ENCODE results near the gene SDK1. TPM values are rescaled to one million over a fixed set of nuclear protein-coding genes. Genes with fewer than 3 reads are reported as not detected.

The SDK1 gene
- total RNA-seq, 1 donor from 2014 or later: 225 TPM

GRCh38 chr7:4162884-4163564 is 862.0 kb downstream of the SDK1 start:
- TF ChIP-seq CTCF (IDR thresholded peaks at IDR 0.05; ENCODE audit: partially characterized antibody, unreplicated experiment): no peak
- H3K9me3 Mint-ChIP-seq (ENCODE audit: unreplicated experiment): peaks cover 17% of the 10 kb centered on the region
- H3K27ac Mint-ChIP-seq (ENCODE audit: unreplicated experiment): peak overlapping the region; percentile 65
- peaks cover 34% of the 10 kb centered on the region for H3K4me1 Mint-ChIP-seq (ENCODE audit: low read depth, unreplicated experiment)
- DNase-seq: no peak
- H3K27me3 Mint-ChIP-seq (ENCODE audit: unreplicated experiment): peaks cover 23% of the 10 kb centered on the region
- peaks cover 16% of the 10 kb centered on the region for H3K36me3 Mint-ChIP-seq (ENCODE audit: unreplicated experiment)
- no peak overlapping the region for H3K4me3 Mint-ChIP-seq (ENCODE audit: unreplicated experiment)

GRCh38 chr7:4163565-4164203 is 862.6 kb downstream of the SDK1 start:
- Mint-ChIP-seq H3K9me3 (ENCODE audit: unreplicated experiment) (peaks cover 17% of the 10 kb centered on the region), H3K27ac (ENCODE audit: unreplicated experiment) (no peak overlapping the region), H3K36me3 (ENCODE audit: unreplicated experiment) (peaks cover 16% of the 10 kb centered on the region), H3K4me1 (ENCODE audit: low read depth, unreplicated experiment) (peaks cover 37% of the 10 kb centered on the region), H3K4me3 (ENCODE audit: unreplicated experiment) (no peak overlapping the region), H3K27me3 (ENCODE audit: unreplicated experiment) (peaks cover 23% of the 10 kb centered on the region)
- TF ChIP-seq CTCF (IDR thresholded peaks at IDR 0.05; ENCODE audit: partially characterized antibody, unreplicated experiment): no peak
- DNase-seq: no peak

- TF ChIP-seq CTCF (IDR thresholded peaks at IDR 0.05; ENCODE audit: partially characterized antibody, unreplicated experiment): no peak
- Mint-ChIP-seq H3K36me3 (ENCODE audit: unreplicated experiment) (peaks cover 16% of the 10 kb centered on the region), H3K4me3 (ENCODE audit: unreplicated experiment) (no peak overlapping the region), H3K4me1 (ENCODE audit: low read depth, unreplicated experiment) (peaks cover 31% of the 10 kb centered on the region), H3K27ac (ENCODE audit: unreplicated experiment) (no peak overlapping the region), H3K27me3 (ENCODE audit: unreplicated experiment) (peaks cover 24% of the 10 kb centered on the region), H3K9me3 (ENCODE audit: unreplicated experiment) (peaks cover 17% of the 10 kb centered on the region)
- DNase-seq: no peak
These were observed 863.5 kb downstream of the SDK1 start for GRCh38 chr7:4164556-4164955.

GRCh38 chr7:4166340-4166739 is 865.3 kb downstream of the SDK1 start:
- Mint-ChIP-seq H3K36me3 (ENCODE audit: unreplicated experiment) (peaks cover 10% of the 10 kb centered on the region), H3K4me3 (ENCODE audit: unreplicated experiment) (no peak overlapping the region), H3K27ac (ENCODE audit: unreplicated experiment) (no peak overlapping the region), H3K9me3 (ENCODE audit: unreplicated experiment) (peaks cover 16% of the 10 kb centered on the region), H3K4me1 (ENCODE audit: low read depth, unreplicated experiment) (peaks cover 31% of the 10 kb centered on the region), H3K27me3 (ENCODE audit: unreplicated experiment) (peaks cover 29% of the 10 kb centered on the region)
- no peak for DNase-seq
- TF ChIP-seq CTCF (IDR thresholded peaks at IDR 0.05; ENCODE audit: partially characterized antibody, unreplicated experiment): no peak

- H3K4me1 Mint-ChIP-seq (ENCODE audit: low read depth, unreplicated experiment): peaks cover 31% of the 10 kb centered on the region
- H3K27ac Mint-ChIP-seq (ENCODE audit: unreplicated experiment): no peak overlapping the region
- DNase-seq: no peak
- peaks cover 28% of the 10 kb centered on the region for H3K27me3 Mint-ChIP-seq (ENCODE audit: unreplicated experiment)
- H3K9me3 Mint-ChIP-seq (ENCODE audit: unreplicated experiment): peaks cover 13% of the 10 kb centered on the region
- H3K4me3 Mint-ChIP-seq (ENCODE audit: unreplicated experiment): no peak overlapping the region
- TF ChIP-seq CTCF (IDR thresholded peaks at IDR 0.05; ENCODE audit: partially characterized antibody, unreplicated experiment): no peak
- peaks cover 8% of the 10 kb centered on the region for H3K36me3 Mint-ChIP-seq (ENCODE audit: unreplicated experiment)
These were observed 865.8 kb downstream of the SDK1 start for GRCh38 chr7:4166807-4167206.
